Right lobe of liver (tissue), 6 donors: Measurements from ENCODE around the gene PRLH. TPM values are rescaled to one million over a fixed set of nuclear protein-coding genes. Genes with fewer than 3 reads are reported as not detected.

Experiments used
- ATAC-seq, 4 donors: fragments of 200-7000 bp; cut with Tn5 transposase; one replicate each; pipeline ENCODE4 v1.9.1; 2020; ENCODE audit warnings: mild to moderate bottlenecking in 4 of 4, moderate library complexity in 4 of 4
- DNase-seq, 3 donors: peaks; one replicate each; pipeline ENCODE4 v3.0.0-alpha.2; 2020
- H3K27ac ChIP-seq, 3 donors: fragments of 200-600 bp; one replicate each; pipeline ENCODE4 v1.8.0; 2022
- H3K27me3 ChIP-seq, 2 donors: fragments of 200-600 bp; one replicate each; pipeline ENCODE4 v1.8.0; 2022
- H3K36me3 ChIP-seq, 4 donors: fragments of 200-600 bp; sonication (generic) in 1 of 4; one replicate each; pipeline versions ENCODE4 v1.5.1 to v1.8.0; 2017 to 2022; ENCODE audit warnings: control low read depth in 1 of 4
- H3K4me1 ChIP-seq, 4 donors: fragments of 200-600 bp; sonication (generic) in 1 of 4; one replicate each; pipeline versions ENCODE4 v1.5.1 to v1.8.0; 2017 to 2022; ENCODE audit warnings: control low read depth in 1 of 4
- H3K4me3 ChIP-seq, 3 donors: fragments of 200-600 bp; one replicate each; pipeline ENCODE4 v1.8.0; 2022
- H3K9me3 ChIP-seq, 4 donors: fragments of 200-600 bp; sonication (generic) in 1 of 4; one replicate each; pipeline versions ENCODE4 v1.5.1 to v1.8.0; 2017 to 2022; ENCODE audit warnings: control low read depth in 1 of 4
- POLR2A ChIP-seq: fragments of 450-650 bp; IDR thresholded peaks from one replicate; pipeline ENCODE4 v1.6.1; 2017; ENCODE audit warnings: antibody characterized with exemption, mild to moderate bottlenecking
- WGBS: methylation state at CpG from one replicate; pipeline ENCODE4 v1.1.6; 2018; ENCODE audit warnings: low coverage, low lambda C conversion rate; ENCODE audit not compliant: insufficient coverage; ENCODE audit errors: missing lambda C conversion rate; 5-methylcytosine and 5-hydroxymethylcytosine counted together
- intact Hi-C, 2 donors: fragments of 100-400 bp; cut with DNase I; formaldehyde crosslinking; loops; one replicate each; pipeline versions ENCODE4 v1.11.2 to v1.14.1; 2022
- long read RNA-seq: library from polyadenylated mRNA; unstranded; transcript quantifications from one replicate; pipeline ENCODE4 v2.0.0, GENCODE V29; 2019
- total RNA-seq, 6 experiments: library from RNA; depleted of rRNA in 2 of 6; stranded (reverse); fragments of >200 nt in 2 of 6; fragmentation: NEBNext Ultra II Directional in 3 of 6; extraction: Animal tissue kit (Norgen Biotek cat#: 25700) in 3 of 6; gene quantifications; one replicate each; pipeline versions ENCODE4 v1.1.0 to v1.2.4, GENCODE V29; 2016 to 2023
- TF ChIP-seq, protein P1 (sequence below), 4 donors: fragments of 200-600 bp in 3 of 4; fragments of 450-650 bp in 1 of 4; IDR thresholded peaks; one replicate each; pipeline versions ENCODE4 v1.5.1 to v1.8.0; 2016 to 2022; ENCODE audit warnings: antibody characterized with exemption in 4 of 4, mild to moderate bottlenecking in 2 of 4
- donor health status: DM: no; HTN: yes; CAD: no.
- donor health status: DM: no; HTN: no; CAD: no.
- donor health status: DM: no; HTN: no; CAD: no.
- donor health status: DM: no; HTN: yes; CAD: no.
- donor health status: DM: no; HTN: yes; CAD: no.

PRLH gene, protein sequence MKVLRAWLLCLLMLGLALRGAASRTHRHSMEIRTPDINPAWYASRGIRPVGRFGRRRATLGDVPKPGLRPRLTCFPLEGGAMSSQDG
- not detected for total RNA-seq
- long read RNA-seq: 0 reads

DNA sequence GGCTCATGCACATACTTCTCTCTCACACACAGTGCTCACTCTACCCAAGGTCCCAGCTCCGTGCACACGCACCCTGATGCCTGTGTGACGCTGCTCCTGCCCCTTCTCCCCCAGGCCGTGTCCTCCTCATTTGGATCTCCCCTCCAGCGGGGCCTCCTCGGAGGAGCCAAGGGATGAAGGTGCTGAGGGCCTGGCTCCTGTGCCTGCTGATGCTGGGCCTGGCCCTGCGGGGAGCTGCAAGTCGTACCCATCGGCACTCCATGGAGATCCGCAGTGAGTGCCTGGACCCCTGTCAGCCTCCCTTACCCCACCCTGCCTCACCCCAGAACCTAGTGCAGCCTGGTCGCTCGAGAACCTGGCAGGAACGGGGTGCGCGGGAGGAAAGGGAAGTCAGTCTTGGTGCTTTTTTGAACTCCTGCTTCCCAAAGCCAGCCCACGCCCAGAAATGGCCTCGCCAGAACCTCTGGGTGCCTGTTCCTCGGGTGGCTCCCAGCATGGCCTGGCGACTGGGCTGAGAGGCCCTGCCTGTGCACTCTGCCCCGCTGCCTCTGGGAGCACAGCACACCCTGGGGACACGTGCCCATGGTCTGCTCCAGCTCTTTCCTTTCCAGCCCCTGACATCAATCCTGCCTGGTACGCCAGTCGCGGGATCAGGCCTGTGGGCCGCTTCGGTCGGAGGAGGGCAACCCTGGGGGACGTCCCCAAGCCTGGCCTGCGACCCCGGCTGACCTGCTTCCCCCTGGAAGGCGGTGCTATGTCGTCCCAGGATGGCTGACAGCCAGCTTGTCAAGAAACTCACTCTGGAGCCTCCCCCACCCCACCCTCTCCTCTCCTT lies at the start of gene PRLH:
PRLH (plus strand) TSS at position 174 of the 835 bp plus-strand sequence; CDS start at position 174, 0 bp downstream.
- Histone ChIP-seq H3K27ac (no peak within 1 kb of the TSS), H3K27me3 (no peaks in the 10 kb centered on the region), H3K4me3 (no peak within 1 kb of the TSS), H3K4me1 (no peaks in the 10 kb centered on the region), H3K36me3 (no peaks in the 10 kb centered on the region), H3K9me3 (no peaks in the 10 kb centered on the region)
- 58% methylated on average over 4 of the region's 32 CpGs for WGBS
- ATAC-seq (peak; percentile 82 to 91 (median 87)), DNase-seq (peak; percentile 56 to 79 (median 75))
- TF ChIP-seq, protein P1, sequence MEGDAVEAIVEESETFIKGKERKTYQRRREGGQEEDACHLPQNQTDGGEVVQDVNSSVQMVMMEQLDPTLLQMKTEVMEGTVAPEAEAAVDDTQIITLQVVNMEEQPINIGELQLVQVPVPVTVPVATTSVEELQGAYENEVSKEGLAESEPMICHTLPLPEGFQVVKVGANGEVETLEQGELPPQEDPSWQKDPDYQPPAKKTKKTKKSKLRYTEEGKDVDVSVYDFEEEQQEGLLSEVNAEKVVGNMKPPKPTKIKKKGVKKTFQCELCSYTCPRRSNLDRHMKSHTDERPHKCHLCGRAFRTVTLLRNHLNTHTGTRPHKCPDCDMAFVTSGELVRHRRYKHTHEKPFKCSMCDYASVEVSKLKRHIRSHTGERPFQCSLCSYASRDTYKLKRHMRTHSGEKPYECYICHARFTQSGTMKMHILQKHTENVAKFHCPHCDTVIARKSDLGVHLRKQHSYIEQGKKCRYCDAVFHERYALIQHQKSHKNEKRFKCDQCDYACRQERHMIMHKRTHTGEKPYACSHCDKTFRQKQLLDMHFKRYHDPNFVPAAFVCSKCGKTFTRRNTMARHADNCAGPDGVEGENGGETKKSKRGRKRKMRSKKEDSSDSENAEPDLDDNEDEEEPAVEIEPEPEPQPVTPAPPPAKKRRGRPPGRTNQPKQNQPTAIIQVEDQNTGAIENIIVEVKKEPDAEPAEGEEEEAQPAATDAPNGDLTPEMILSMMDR (IDR thresholded peaks at IDR 0.05): no peak
- TF ChIP-seq POLR2A: no peak
- intact Hi-C loops: loop anchor here in 1 of 2 donors (5.0 kb wide), 1 partner anchor 49 kb away; no protein-coding TSS in a partner anchor

DNA sequence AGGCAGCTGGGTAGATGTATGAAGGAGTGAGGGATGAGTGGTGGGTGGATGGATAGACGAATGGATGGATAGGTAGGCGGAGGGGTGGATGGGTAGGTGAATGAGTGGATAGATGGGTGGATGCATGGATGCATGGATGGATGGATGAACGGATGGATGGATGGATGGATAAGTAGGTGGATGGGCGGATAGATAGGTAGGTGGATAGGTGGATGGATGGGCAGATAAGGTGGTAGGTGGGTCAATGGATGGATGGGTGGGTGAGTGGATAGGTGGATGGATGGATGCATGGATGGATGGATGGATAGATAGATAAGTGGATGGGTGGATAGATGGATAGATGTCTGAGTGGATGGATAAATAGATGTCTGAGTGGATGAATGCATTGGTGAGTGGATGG lies 49.2 kb upstream of the PRLH start:
- TF ChIP-seq POLR2A: no peak
- TF ChIP-seq, protein P1 (IDR thresholded peaks at IDR 0.05): no peak
- H3K9me3 ChIP-seq: no peaks in the 10 kb centered on the region
- H3K4me1 ChIP-seq: peaks cover 0 to 49% (median 17%) of the 10 kb centered on the region in 4 donors
- no peaks in the 10 kb centered on the region for H3K36me3 ChIP-seq
- intact Hi-C loops: loop anchor here in 1 of 2 donors (5.0 kb wide), 1 partner anchor 50 kb away; the partner anchor contains the start of gene PRLH
- H3K27ac ChIP-seq: no peak overlapping the region
- DNase-seq (no peak), ATAC-seq (no peak)
- H3K27me3 ChIP-seq: no peaks in the 10 kb centered on the region
- no peak overlapping the region for H3K4me3 ChIP-seq
- WGBS: 100% methylated on average over 4 of the region's 4 CpGs

DNA sequence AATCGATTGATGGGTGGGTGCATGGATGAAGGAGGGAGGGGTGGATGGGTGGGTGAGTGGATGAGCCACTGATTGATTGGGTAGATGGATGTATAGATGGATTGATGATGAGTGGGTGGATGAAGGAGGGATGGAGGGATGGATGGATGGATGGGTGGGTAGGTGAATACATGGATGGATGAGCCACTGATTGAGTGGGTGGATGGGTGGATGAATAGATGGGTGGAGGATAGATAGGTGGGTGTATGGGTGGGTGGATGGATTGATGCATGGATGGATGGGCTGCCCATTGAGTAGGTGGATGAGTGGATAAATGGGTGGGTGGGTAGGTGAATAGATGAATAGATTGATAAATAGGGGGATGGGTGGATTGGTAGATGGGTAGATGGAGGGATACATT lies 48.4 kb upstream of the PRLH start:
- DNase-seq: no peak
- no peaks in the 10 kb centered on the region for H3K27me3 ChIP-seq
- H3K9me3 ChIP-seq: no peaks in the 10 kb centered on the region
- peaks cover 0 to 43% (median 16%) of the 10 kb centered on the region in 4 donors for H3K4me1 ChIP-seq
- 75% methylated on average over 1 of the region's 1 CpG for WGBS
- H3K4me3 ChIP-seq: no peak overlapping the region
- ATAC-seq: no peak
- H3K36me3 ChIP-seq: no peaks in the 10 kb centered on the region
- intact Hi-C loops: loop anchor here in 1 of 2 donors (5.0 kb wide), 1 partner anchor 49 kb away; the partner anchor contains the start of gene PRLH
- TF ChIP-seq POLR2A: no peak
- TF ChIP-seq, protein P1 (IDR thresholded peaks at IDR 0.05): no peak
- no peak overlapping the region for H3K27ac ChIP-seq

DNA sequence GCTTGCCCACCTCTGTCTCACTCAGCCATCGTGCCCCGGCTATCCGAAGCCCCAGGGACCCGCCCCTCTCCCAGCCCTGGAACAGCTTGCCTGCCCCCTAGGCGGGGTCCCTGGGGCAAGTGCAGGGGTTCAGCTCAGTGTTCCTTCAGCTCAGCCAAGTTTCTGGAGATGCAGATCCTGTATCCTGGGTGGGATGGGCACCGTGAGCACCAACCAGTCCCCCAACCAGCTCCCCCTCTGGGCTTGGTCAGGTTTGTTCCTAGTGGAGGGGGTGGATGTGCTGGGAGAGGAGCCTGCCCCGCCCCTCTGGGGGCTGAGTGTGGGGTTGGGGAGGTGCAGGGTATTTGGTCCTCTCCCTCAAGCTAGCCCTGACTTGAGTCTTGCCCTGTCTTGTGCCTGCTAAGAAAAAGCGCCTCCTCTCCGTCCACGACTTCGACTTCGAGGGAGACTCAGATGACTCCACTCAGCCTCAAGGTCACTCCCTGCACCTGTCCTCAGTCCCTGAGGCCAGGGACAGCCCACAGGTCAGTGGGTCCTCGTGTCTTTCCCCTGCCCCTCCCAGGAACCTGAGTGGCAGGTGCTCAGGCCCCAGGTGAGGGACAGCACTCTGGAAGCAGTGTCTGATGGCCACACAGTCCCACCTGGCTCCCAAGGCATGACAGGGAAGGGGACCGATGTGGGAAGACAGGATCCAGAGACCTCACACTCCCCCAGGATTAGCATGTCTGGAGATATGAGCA lies 46.7 kb upstream of the PRLH start:
- Histone ChIP-seq H3K36me3 (no peaks in the 10 kb centered on the region), H3K4me3 (no peak overlapping the region), H3K27me3 (no peaks in the 10 kb centered on the region), H3K27ac (peak overlapping the region; percentile 47 to 98 (median 87)), H3K9me3 (no peaks in the 10 kb centered on the region), H3K4me1 (peaks cover 0 to 34% (median 12%) of the 10 kb centered on the region in 4 donors)
- 79% methylated on average over 6 of the region's 14 CpGs for WGBS
- TF ChIP-seq, protein P1 (IDR thresholded peaks at IDR 0.05): no peak
- no peak for TF ChIP-seq POLR2A
- DNase-seq (peak in 1 of 3 donors; percentile 56), ATAC-seq (peak in 2 of 4 donors; percentile 5 to 8)
- intact Hi-C loops: loop anchor here in 1 of 2 donors (5.0 kb wide), 1 partner anchor 48 kb away; the partner anchor contains the start of gene PRLH
